Colonic mucosa (tissue), 4 donors: ENCODE measurements around the gene SSR1. TPM values are rescaled to one million over a fixed set of nuclear protein-coding genes. Genes with fewer than 3 reads are reported as not detected.

ENCODE experiments used
- DNase-seq: peaks from one replicate; pipeline ENCODE4 v3.0.0-alpha.2; 2020
- H3K27ac ChIP-seq: fragments of 200-600 bp; one replicate; pipeline ENCODE4 v1.8.0; 2021
- H3K27me3 ChIP-seq: fragments of 200-600 bp; one replicate; pipeline ENCODE4 v1.8.0; 2021
- H3K36me3 ChIP-seq: fragments of 200-600 bp; one replicate; pipeline ENCODE4 v1.8.0; 2021
- H3K4me1 ChIP-seq: fragments of 200-600 bp; one replicate; pipeline ENCODE4 v1.8.0; 2021; ENCODE audit warnings: mild to moderate bottlenecking
- H3K4me3 ChIP-seq: fragments of 200-600 bp; one replicate; pipeline ENCODE4 v1.8.0; 2021
- H3K9ac ChIP-seq, 2 donors: one replicate each; pipeline ENCODE4 v1.7.0; 2013; ENCODE audit warnings: control low read depth in 2 of 2, low read depth in 2 of 2, low read length in 2 of 2
- H3K9me3 ChIP-seq: fragments of 200-600 bp; one replicate; pipeline ENCODE4 v1.8.0; 2021
- intact Hi-C: fragments of 100-400 bp; cut with DNase I; formaldehyde crosslinking; loops from one replicate; pipeline ENCODE4 v1.14.1; 2022
- total RNA-seq, 2 donors: library from RNA; stranded (reverse); fragmentation: NEBNext Ultra II Directional in 1 of 2; extraction: Animal tissue kit (Norgen Biotek cat#: 25700) in 1 of 2; gene quantifications; one replicate each; pipeline ENCODE4 v1.2.1, GENCODE V29; 2021
- TF ChIP-seq, protein P1 (sequence below): fragments of 200-600 bp; IDR thresholded peaks from one replicate; pipeline ENCODE4 v1.8.0; 2022; ENCODE audit warnings: antibody characterized with exemption, mild to moderate bottlenecking
- donor health status: healthy.
- donor health status: DM: no; HTN: no; CAD: no.
- donor health status: DM: no; HTN: no; CAD: no.

The SSR1 gene
- total RNA-seq, 2 donors from 2014 or later, result 150 to 153 TPM

DNA sequence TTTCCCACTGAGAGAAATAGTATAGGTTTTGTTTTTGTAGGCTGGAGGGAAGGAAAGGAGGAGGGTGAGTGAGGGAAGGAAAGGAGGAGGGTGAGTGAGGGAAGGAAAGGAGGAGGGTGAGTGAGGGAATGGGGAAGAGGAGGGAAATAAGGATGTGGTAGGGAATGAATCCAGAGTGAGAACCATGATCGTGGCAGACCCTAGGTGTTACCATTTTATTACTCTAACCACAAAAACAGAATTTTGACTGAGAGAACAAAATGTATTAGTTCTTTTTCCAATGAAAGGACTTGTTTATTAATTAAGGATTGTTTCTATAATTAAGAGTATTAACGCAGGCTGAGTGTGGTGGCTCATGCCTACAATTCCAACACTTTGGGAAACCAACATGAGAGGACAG lies 16.4 kb downstream of the SSR1 start:
- Histone ChIP-seq H3K27ac (no peak overlapping the region), H3K27me3 (no peaks in the 10 kb centered on the region), H3K9ac (no peak overlapping the region), H3K9me3 (no peaks in the 10 kb centered on the region), H3K4me3 (no peak overlapping the region), H3K36me3 (no peaks in the 10 kb centered on the region), H3K4me1 (no peaks in the 10 kb centered on the region)
- TF ChIP-seq, protein P1, sequence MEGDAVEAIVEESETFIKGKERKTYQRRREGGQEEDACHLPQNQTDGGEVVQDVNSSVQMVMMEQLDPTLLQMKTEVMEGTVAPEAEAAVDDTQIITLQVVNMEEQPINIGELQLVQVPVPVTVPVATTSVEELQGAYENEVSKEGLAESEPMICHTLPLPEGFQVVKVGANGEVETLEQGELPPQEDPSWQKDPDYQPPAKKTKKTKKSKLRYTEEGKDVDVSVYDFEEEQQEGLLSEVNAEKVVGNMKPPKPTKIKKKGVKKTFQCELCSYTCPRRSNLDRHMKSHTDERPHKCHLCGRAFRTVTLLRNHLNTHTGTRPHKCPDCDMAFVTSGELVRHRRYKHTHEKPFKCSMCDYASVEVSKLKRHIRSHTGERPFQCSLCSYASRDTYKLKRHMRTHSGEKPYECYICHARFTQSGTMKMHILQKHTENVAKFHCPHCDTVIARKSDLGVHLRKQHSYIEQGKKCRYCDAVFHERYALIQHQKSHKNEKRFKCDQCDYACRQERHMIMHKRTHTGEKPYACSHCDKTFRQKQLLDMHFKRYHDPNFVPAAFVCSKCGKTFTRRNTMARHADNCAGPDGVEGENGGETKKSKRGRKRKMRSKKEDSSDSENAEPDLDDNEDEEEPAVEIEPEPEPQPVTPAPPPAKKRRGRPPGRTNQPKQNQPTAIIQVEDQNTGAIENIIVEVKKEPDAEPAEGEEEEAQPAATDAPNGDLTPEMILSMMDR, result no peak
- no peak for DNase-seq
- intact Hi-C loops, result no loop called here

DNA sequence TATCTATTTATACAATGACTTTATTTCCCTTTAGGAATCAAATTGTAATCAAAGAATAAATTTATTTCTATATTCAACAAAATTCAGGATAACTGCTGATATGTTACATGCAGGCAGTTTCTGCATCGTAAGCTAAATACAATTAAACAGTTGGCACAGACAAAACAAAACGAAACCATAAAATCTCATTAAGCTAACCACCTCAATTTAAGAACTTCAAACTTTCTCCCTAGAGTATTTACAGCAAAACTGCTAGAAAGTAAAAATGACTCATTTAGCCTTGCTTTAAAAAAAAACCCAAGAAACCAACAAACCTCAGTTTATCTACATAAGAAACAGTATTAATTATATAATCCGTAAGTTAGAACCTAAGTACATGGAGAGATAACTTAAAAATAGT lies 17.1 kb downstream of the SSR1 start:
- Histone ChIP-seq H3K36me3 (no peaks in the 10 kb centered on the region), H3K4me3 (no peak overlapping the region), H3K27ac (no peak overlapping the region), H3K9ac (no peak overlapping the region), H3K4me1 (no peaks in the 10 kb centered on the region), H3K27me3 (no peaks in the 10 kb centered on the region), H3K9me3 (no peaks in the 10 kb centered on the region)
- TF ChIP-seq, protein P1, result no peak
- intact Hi-C loops, result no loop called here
- DNase-seq, result no peak

DNA sequence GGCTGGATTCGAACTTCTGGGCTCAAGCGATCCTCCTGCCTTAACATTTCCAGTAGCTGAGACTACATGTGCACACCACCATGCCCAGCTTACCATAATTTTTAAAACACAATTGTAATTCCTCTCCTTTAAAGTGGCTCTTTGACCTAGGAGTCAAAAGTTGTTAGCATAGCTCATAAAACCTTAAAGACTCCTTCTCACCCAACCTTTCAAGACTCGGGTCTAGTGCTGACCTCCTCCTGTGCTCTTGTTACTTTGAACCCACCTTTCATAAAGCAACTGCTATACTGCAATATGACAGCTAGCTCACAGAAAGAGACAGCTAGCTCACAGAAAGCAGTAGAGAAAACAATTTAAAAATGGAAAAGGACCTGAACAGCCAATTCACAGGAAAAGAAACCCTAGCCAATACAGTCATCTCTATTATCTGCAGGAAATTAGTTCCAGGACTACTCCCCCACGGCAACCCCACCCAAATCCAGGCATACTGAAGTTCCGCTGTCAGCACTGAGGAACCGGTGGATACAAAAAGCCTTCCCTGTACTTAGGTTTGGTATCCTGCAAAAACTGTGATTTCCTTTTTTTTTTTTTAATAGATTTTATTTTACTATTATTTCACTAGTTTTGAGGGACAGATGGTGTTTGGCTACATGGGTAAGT lies 20.3 kb downstream of the SSR1 start:
- H3K9ac ChIP-seq, result no peak overlapping the region
- no peaks in the 10 kb centered on the region for H3K9me3 ChIP-seq
- H3K36me3 ChIP-seq, result peaks cover 8% of the 10 kb centered on the region
- intact Hi-C loops, result no loop called here
- TF ChIP-seq, protein P1, result no peak
- no peaks in the 10 kb centered on the region for H3K27me3 ChIP-seq
- H3K4me1 ChIP-seq, result no peaks in the 10 kb centered on the region
- no peak for DNase-seq
- H3K27ac ChIP-seq, result no peak overlapping the region
- H3K4me3 ChIP-seq, result no peak overlapping the region

DNA sequence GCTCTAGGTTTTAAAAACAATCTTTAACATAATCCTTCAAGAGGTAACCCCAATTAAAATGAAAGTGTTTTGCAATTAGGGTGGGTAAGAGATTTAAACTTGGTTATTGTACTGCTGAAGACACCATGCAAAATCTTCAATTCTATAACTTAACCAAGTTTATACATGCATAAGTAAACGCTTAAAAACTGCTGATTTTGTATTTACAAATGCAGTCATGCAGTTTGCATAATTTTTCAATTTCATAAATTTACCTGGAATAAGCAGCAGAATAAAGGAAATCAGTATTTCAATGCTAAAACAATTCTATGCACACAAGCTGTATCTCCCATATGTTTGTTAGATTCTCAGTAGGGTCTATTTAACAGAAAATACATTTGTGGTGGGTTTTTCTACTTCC lies 22.9 kb downstream of the SSR1 start:
- no peaks in the 10 kb centered on the region for H3K9me3 ChIP-seq
- H3K9ac ChIP-seq, result no peak overlapping the region
- no peaks in the 10 kb centered on the region for H3K4me1 ChIP-seq
- no peak overlapping the region for H3K27ac ChIP-seq
- intact Hi-C loops, result no loop called here
- TF ChIP-seq, protein P1, result no peak
- H3K36me3 ChIP-seq, result peaks cover 17% of the 10 kb centered on the region
- no peaks in the 10 kb centered on the region for H3K27me3 ChIP-seq
- DNase-seq, result no peak
- H3K4me3 ChIP-seq, result no peak overlapping the region

DNA sequence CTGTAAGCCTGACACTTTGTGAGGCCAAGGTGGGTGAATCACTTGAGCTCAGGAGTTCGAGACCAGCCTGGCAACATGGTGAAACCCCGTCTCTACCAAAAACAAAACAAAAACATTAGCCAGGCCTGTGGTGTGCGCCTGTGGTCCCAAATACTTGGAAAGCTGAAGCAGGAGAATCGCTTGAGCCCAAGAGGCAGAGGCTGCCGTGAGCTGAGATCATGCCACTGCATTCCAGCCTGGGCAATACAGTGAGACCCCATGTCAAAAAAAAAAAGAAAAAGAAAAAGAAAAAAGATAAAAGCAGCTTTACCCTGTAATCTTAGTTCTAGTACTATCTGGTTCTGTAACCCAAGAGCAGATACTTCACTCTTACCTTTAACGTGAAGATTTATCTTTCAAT lies 27.6 kb downstream of the SSR1 start:
- no peak for DNase-seq
- no peaks in the 10 kb centered on the region for H3K27me3 ChIP-seq
- H3K36me3 ChIP-seq, result peaks cover 17% of the 10 kb centered on the region
- H3K9ac ChIP-seq, result no peak overlapping the region
- H3K9me3 ChIP-seq, result no peaks in the 10 kb centered on the region
- TF ChIP-seq, protein P1, result no peak
- H3K27ac ChIP-seq, result no peak overlapping the region
- intact Hi-C loops, result no loop called here
- no peaks in the 10 kb centered on the region for H3K4me1 ChIP-seq
- no peak overlapping the region for H3K4me3 ChIP-seq
